GM23248 (cell line): ENCODE results near the gene EIF4E. TPM values are rescaled to one million over a fixed set of nuclear protein-coding genes. Genes with fewer than 3 reads are reported as not detected.
"Not testable (repeated sequence)": the region's sequence is repeated elsewhere in the genome, so short reads cannot be mapped to it uniquely, and the experiment has no call there.

Experiments used
- DNase-seq: peaks from one replicate; pipeline ENCODE4 v3.0.0-alpha.2; 2015
- H2AFZ ChIP-seq: fragments of 200-600 bp; sonication (generic); 2 replicates; pipeline ENCODE4 v1.6.1; 2016; ENCODE audit warnings: antibody characterized with exemption
- H3F3A ChIP-seq: fragments of 200-600 bp; sonication (generic); 2 replicates; pipeline ENCODE4 v1.6.1; 2016; ENCODE audit warnings: mild to moderate bottlenecking, antibody characterized with exemption, mixed run types; ENCODE audit not compliant: insufficient read depth
- H3K27ac ChIP-seq: fragments of 200-600 bp; sonication (generic); 2 replicates; pipeline ENCODE4 v1.5.1; 2016; ENCODE audit warnings: mild to moderate bottlenecking
- H3K27me3 ChIP-seq: fragments of 200-600 bp; sonication (generic); replicated peaks from 2 replicates; pipeline ENCODE4 v1.6.1; 2016; ENCODE audit warnings: mild to moderate bottlenecking; ENCODE audit not compliant: insufficient read depth
- H3K36me3 ChIP-seq: fragments of 200-600 bp; sonication (generic); 2 replicates; pipeline ENCODE4 v1.6.1; 2016; ENCODE audit warnings: low read depth, mild to moderate bottlenecking
- H3K4me1 ChIP-seq: fragments of 200-600 bp; sonication (generic); 2 replicates; pipeline ENCODE4 v1.6.1; 2016; ENCODE audit warnings: mild to moderate bottlenecking; ENCODE audit not compliant: insufficient read depth
- H3K4me2 ChIP-seq: fragments of 200-600 bp; sonication (generic); one replicate; pipeline ENCODE4 v1.6.1; 2016; ENCODE audit warnings: mild to moderate bottlenecking; ENCODE audit not compliant: unreplicated experiment
- H3K4me3 ChIP-seq: fragments of 200-600 bp; sonication (generic); 2 replicates; pipeline ENCODE4 v1.5.1; 2016; ENCODE audit warnings: mild to moderate bottlenecking
- H3K79me2 ChIP-seq: fragments of 200-600 bp; sonication (generic); 2 replicates; pipeline ENCODE4 v1.6.1; 2016; ENCODE audit warnings: mild to moderate bottlenecking; ENCODE audit not compliant: insufficient read depth
- H3K9ac ChIP-seq: fragments of 200-600 bp; sonication (generic); 2 replicates; pipeline ENCODE4 v1.6.1; 2016; ENCODE audit warnings: mild to moderate bottlenecking
- H3K9me2 ChIP-seq: fragments of 200-600 bp; sonication (generic); 2 replicates; pipeline ENCODE4 v1.6.1; 2016; ENCODE audit warnings: mixed run types, mild to moderate bottlenecking, moderate library complexity; ENCODE audit not compliant: insufficient read depth
- H3K9me3 ChIP-seq: fragments of 200-600 bp; sonication (generic); one replicate; pipeline ENCODE4 v1.6.1; 2017; ENCODE audit warnings: low read depth
- H4K20me1 ChIP-seq: fragments of 200-600 bp; sonication (generic); 2 replicates; pipeline ENCODE4 v1.6.0; 2016; ENCODE audit not compliant: insufficient read depth
- EZH2 ChIP-seq: fragments of 200-600 bp; sonication (generic); IDR thresholded peaks from 2 replicates; pipeline ENCODE4 v1.6.1; 2018; ENCODE audit warnings: antibody characterized with exemption, mild to moderate bottlenecking; ENCODE audit not compliant: insufficient read depth, poor library complexity, severe bottlenecking
- EZH2phosphoT487 ChIP-seq: fragments of 200-600 bp; sonication (generic); IDR thresholded peaks from 2 replicates; pipeline ENCODE4 v1.6.1; 2018; ENCODE audit warnings: antibody characterized with exemption, moderate library complexity, mild to moderate bottlenecking, low read depth; ENCODE audit not compliant: insufficient read depth
- WGBS, 2 experiments: methylation state at CpG; one replicate each; pipeline ENCODE4 v1.1.6; 2015 to 2017; ENCODE audit warnings: low lambda C conversion rate in 2 of 2, low coverage in 1 of 2; ENCODE audit errors: missing lambda C conversion rate in 2 of 2; 5-methylcytosine and 5-hydroxymethylcytosine counted together
- in situ Hi-C: fragments of 300-500 bp; cut with MboI; formaldehyde crosslinking; loops from 2 replicates; pipeline ENCODE4 v1.15.0; 2020
- polyA plus RNA-seq: library from polyadenylated mRNA; unstranded; fragments of >200 nt; fragmentation: Nextera tagmentation; extraction: Ambion mirVana; gene quantifications from 2 replicates; pipeline ENCODE4 v1.2.1, GENCODE V29; 2016
- total RNA-seq: library from RNA; depleted of rRNA; stranded (reverse); fragments of >200 nt; shearing (Covaris generic); gene quantifications from 2 replicates; pipeline ENCODE4 v1.2.3, GENCODE V29; 2014

The EIF4E gene
- total and polyA plus RNA-seq, 2 experiments from 2014 or later, result 113 to 133 TPM

- no peak overlapping the region for H3K9ac ChIP-seq
- H3K79me2 ChIP-seq, result no peaks in the 10 kb centered on the region
- H3K9me3 ChIP-seq, result no peaks in the 10 kb centered on the region
- WGBS, 2 experiments, result 75 to 90% methylated on average over 3 of the region's 3 CpGs
- H3F3A ChIP-seq, result no peaks in the 10 kb centered on the region
- H3K4me1 ChIP-seq, result no peaks in the 10 kb centered on the region
- H3K9me2 ChIP-seq, result no peaks in the 10 kb centered on the region; the same call in 1 of the 2 replicates
- H3K36me3 ChIP-seq, result no peaks in the 10 kb centered on the region
- H2AFZ ChIP-seq, result peak overlapping the region; percentile 54
- no peaks in the 10 kb centered on the region for H3K27me3 ChIP-seq
- no peaks in the 10 kb centered on the region for H4K20me1 ChIP-seq
- H3K4me2 ChIP-seq, result no peak overlapping the region
- H3K4me3 ChIP-seq, result no peak overlapping the region
- in situ Hi-C loops, result no loop called here
- TF ChIP-seq EZH2phosphoT487 (no peak), EZH2 (no peak)
- no peak overlapping the region for H3K27ac ChIP-seq
- peak; percentile 4 for DNase-seq
These were observed 77.1 kb downstream of the EIF4E start for GRCh38 chr4:98851806-98852205.

DNA sequence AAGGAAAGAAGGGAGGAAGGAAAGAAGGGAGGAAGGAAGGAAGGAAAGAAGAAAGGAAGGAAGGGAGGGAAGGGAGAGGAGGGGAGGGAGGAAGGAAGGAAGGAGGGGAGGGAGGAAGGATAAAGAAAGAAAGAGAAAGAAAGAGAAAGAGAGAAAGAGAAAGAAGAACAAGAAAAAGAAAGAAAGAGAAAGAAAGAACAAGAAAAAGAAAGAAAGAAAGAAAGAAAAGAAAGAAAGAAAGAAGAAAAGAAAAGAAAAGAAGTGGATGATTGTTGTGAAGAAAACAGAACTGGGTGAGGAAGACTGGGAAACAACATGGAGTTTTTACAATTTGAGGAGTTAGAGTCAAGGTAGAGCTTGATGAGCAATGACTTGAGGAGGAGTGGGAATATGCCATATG, 78.0 kb downstream of the EIF4E start:
- no peaks in the 10 kb centered on the region for H4K20me1 ChIP-seq
- TF ChIP-seq EZH2 (no peak), EZH2phosphoT487 (no peak)
- no peaks in the 10 kb centered on the region for H3K27me3 ChIP-seq
- no peak overlapping the region for H2AFZ ChIP-seq
- no peaks in the 10 kb centered on the region for H3K79me2 ChIP-seq
- no peak overlapping the region for H3K4me3 ChIP-seq
- no peaks in the 10 kb centered on the region for H3K4me1 ChIP-seq
- H3F3A ChIP-seq, result no peaks in the 10 kb centered on the region
- H3K36me3 ChIP-seq, result no peaks in the 10 kb centered on the region
- no peak overlapping the region for H3K4me2 ChIP-seq
- no peak for DNase-seq
- in situ Hi-C loops, result no loop called here
- no peak overlapping the region for H3K9ac ChIP-seq
- H3K9me2 ChIP-seq, result no peaks in the 10 kb centered on the region; the same call in 1 of the 2 replicates
- no peaks in the 10 kb centered on the region for H3K9me3 ChIP-seq
- no peak overlapping the region for H3K27ac ChIP-seq

DNA sequence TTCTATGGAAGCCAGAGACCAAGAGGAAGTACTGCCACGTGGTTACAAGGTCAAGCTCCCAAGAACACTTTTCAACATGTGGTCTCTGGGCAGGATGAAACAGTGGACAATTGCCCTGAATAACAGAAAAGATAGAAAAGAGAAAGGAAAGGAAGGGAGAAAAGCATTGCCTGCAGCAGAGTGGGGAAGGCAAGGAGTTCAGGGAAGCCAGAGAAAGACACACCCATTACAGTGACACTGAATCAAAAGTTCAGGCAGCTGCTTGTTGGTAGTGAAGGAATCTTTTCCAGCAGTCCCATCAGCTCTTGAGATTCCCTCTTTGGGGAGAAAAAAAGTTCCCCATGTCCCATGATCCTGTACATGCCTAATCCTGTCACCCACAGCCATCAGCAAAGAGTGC, 80.5 kb downstream of the EIF4E start:
- no peaks in the 10 kb centered on the region for H4K20me1 ChIP-seq
- in situ Hi-C loops, result no loop called here
- no peaks in the 10 kb centered on the region for H3K36me3 ChIP-seq
- H3K79me2 ChIP-seq, result no peaks in the 10 kb centered on the region
- no peaks in the 10 kb centered on the region; the same call in 1 of the 2 replicates for H3K9me2 ChIP-seq
- no peaks in the 10 kb centered on the region for H3K9me3 ChIP-seq
- WGBS, 2 experiments, result 39 to 48% methylated on average over 1 of the region's 1 CpG
- H3K27me3 ChIP-seq, result no peaks in the 10 kb centered on the region
- H3K9ac ChIP-seq, result no peak overlapping the region
- H3K4me1 ChIP-seq, result no peaks in the 10 kb centered on the region
- TF ChIP-seq EZH2phosphoT487, result no peak
- H3K4me3 ChIP-seq, result no peak overlapping the region
- H3F3A ChIP-seq, result no peaks in the 10 kb centered on the region
- H3K4me2 ChIP-seq, result no peak overlapping the region
- no peak for DNase-seq
- no peak overlapping the region for H3K27ac ChIP-seq
- H2AFZ ChIP-seq, result no peak overlapping the region

DNA sequence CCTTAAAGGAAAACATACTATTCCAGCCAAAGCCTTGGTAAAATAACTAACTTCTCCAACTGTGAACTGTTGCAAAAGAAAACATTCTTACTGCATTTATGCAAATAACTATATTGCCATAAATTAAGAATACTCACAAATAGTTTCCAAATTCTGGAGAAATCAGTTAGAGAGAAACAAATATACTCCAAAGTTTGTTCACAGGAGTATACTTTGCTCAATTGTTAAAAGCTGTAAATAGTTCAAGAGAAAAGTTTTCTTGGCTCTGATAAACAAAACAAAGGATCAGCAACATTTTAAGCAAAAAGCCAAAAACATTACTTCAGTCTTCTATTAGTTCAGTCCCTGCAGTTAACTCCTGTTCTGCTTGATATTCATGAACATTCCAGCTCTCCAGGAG, 83.0 kb downstream of the EIF4E start:
- no peak overlapping the region for H2AFZ ChIP-seq
- no peaks in the 10 kb centered on the region for H3K27me3 ChIP-seq
- no peaks in the 10 kb centered on the region for H3F3A ChIP-seq
- no peak overlapping the region for H3K4me3 ChIP-seq
- H3K9me2 ChIP-seq, result no peaks in the 10 kb centered on the region; the same call in 1 of the 2 replicates
- H3K27ac ChIP-seq, result no peak overlapping the region
- no peak for DNase-seq
- H4K20me1 ChIP-seq, result no peaks in the 10 kb centered on the region
- no peaks in the 10 kb centered on the region for H3K36me3 ChIP-seq
- in situ Hi-C loops, result no loop called here
- H3K4me2 ChIP-seq, result no peak overlapping the region
- no peaks in the 10 kb centered on the region for H3K79me2 ChIP-seq
- H3K9ac ChIP-seq, result no peak overlapping the region
- no peaks in the 10 kb centered on the region for H3K4me1 ChIP-seq
- TF ChIP-seq EZH2phosphoT487 (no peak), EZH2 (no peak)
- no peaks in the 10 kb centered on the region for H3K9me3 ChIP-seq

DNA sequence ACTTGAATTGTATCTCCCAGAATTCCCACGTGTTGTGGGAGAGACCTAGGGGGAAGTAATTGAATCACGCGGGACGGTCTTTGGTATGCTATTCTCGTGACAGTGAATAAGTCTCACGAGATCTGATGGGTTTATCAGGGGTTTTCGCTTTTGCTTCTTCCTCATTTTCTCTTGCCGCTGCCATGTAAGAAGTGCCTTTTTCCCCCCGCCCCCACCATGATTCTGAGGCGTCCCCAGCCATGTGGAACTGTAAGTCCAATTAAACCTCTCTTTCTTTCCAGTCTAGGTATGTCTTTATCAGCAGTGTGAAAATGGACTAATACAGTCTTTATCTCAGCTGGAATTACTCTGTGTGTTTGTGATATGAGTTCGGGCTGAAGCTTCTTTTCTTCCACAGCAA, 86.0 kb downstream of the EIF4E start:
- H3K4me1 ChIP-seq, H3K36me3 ChIP-seq, H4K20me1 ChIP-seq, in situ Hi-C loops, H3K79me2 ChIP-seq, H3F3A ChIP-seq, H3K9me2 ChIP-seq, H3K27me3 ChIP-seq, H3K4me3 ChIP-seq, H3K9me3 ChIP-seq, H3K4me2 ChIP-seq, H3K27ac ChIP-seq, H3K9ac ChIP-seq, H2AFZ ChIP-seq, DNase-seq: not testable (repeated sequence)
- 76 to 77% methylated on average over 7 to 11 of the region's 11 CpGs for WGBS, 2 experiments
